K562 (cell line): ENCODE measurements around the gene DNAJB12. TPM values are rescaled to one million over a fixed set of nuclear protein-coding genes. Genes with fewer than 3 reads are reported as not detected.

Source experiments
- ADNP ChIP-seq: fragments of 200-800 bp; sonication (Bioruptor generic); IDR thresholded peaks from 2 replicates; pipeline ENCODE4 v1.6.1; 2016; ENCODE audit warnings: missing genetic modification characterization, missing compliant biosample characterization
- ATF1 ChIP-seq, 2 experiments: fragments of 450-650 bp in 1 of 2; IDR thresholded peaks; 2 replicates each; pipeline ENCODE4 v1.6.1; 2016; ENCODE audit warnings: missing compliant biosample characterization in 1 of 2, missing genetic modification characterization in 1 of 2
- ATF7 ChIP-seq: fragments of 450-650 bp; IDR thresholded peaks from 2 replicates; pipeline ENCODE4 v1.7.1; 2014; ENCODE audit warnings: mild to moderate bottlenecking, moderate library complexity
- CBFA2T3 ChIP-seq: fragments of 450-650 bp; IDR thresholded peaks from 2 replicates; pipeline ENCODE4 v1.6.1; 2017
- CBX8 ChIP-seq: fragments of 200-600 bp; sonication (generic); IDR thresholded peaks from 2 replicates; pipeline ENCODE4 v1.6.1; 2012; ENCODE audit warnings: borderline replicate concordance, mixed run types, low read depth, mild to moderate bottlenecking, moderate library complexity, mixed read lengths, low read length, control low read depth, inconsistent platforms; ENCODE audit not compliant: poor library complexity, severe bottlenecking; ENCODE audit errors: extremely low read depth
- CLOCK ChIP-seq: fragments of 250-450 bp; sonication (Bioruptor Pico); IDR thresholded peaks from 2 replicates; pipeline ENCODE4 v1.4.0; 2020; ENCODE audit warnings: mild to moderate bottlenecking, moderate library complexity, borderline replicate concordance
- DMBX1 ChIP-seq: fragments of 250-450 bp; sonication (Bioruptor Pico); IDR thresholded peaks from 2 replicates; pipeline ENCODE4 v1.8.0; 2022; ENCODE audit warnings: inconsistent platforms, mild to moderate bottlenecking, moderate library complexity, borderline replicate concordance
- E2F3 ChIP-seq: fragments of 250-450 bp; sonication (Bioruptor Pico); IDR thresholded peaks from 2 replicates; pipeline ENCODE4 v1.4.0; 2020; ENCODE audit warnings: mild to moderate bottlenecking
- ELF4 ChIP-seq: fragments of 450-650 bp; formaldehyde crosslinking; IDR thresholded peaks from 2 replicates; pipeline ENCODE4 v1.4.0; 2022; ENCODE audit warnings: missing genetic modification characterization
- ESRRB ChIP-seq: fragments of 250-450 bp; sonication (Bioruptor Pico); IDR thresholded peaks from 2 replicates; pipeline ENCODE4 v1.5.0; 2020; ENCODE audit warnings: mild to moderate bottlenecking, moderate library complexity, borderline replicate concordance
- ETV6 ChIP-seq, 3 experiments: fragments of 150-350 bp in 1 of 3; sonication (generic) in 1 of 3; formaldehyde crosslinking in 1 of 3; IDR thresholded peaks; 2 replicates each; pipeline versions ENCODE4 v1.6.1 to v1.8.0; 2014 to 2022; ENCODE audit warnings: borderline replicate concordance in 2 of 3, low read depth in 2 of 3, antibody characterized with exemption in 1 of 3, low read length in 1 of 3, mild to moderate bottlenecking in 1 of 3, missing genetic modification reagents in 1 of 3
- FUS ChIP-seq: fragments of 200-400 bp; formaldehyde crosslinking; optimal IDR thresholded peaks from 2 replicates; pipeline ENCODE3; 2017; ENCODE audit warnings: low read depth, low read length
- KLF6 ChIP-seq: fragments of 250-450 bp; sonication (Bioruptor Pico); IDR thresholded peaks from 2 replicates; pipeline ENCODE4 v1.4.0; 2020; ENCODE audit warnings: mild to moderate bottlenecking, moderate library complexity, borderline replicate concordance
- NFIC ChIP-seq: fragments of 450-650 bp; IDR thresholded peaks from 2 replicates; pipeline ENCODE4 v1.6.1; 2017; ENCODE audit warnings: mild to moderate bottlenecking, inconsistent platforms
- NFRKB ChIP-seq: fragments of 450-650 bp; IDR thresholded peaks from 2 replicates; pipeline ENCODE4 v1.6.1; 2016; ENCODE audit warnings: low read depth
- PATZ1 ChIP-seq: fragments of 250-450 bp; sonication (Bioruptor Pico); IDR thresholded peaks from 2 replicates; pipeline ENCODE4 v1.5.0; 2020; ENCODE audit warnings: mild to moderate bottlenecking, borderline replicate concordance
- POLR2H ChIP-seq: IDR thresholded peaks from 2 replicates; pipeline ENCODE4 v1.6.1; 2016; ENCODE audit warnings: missing genetic modification characterization, low read depth, mild to moderate bottlenecking, control low read depth, missing compliant biosample characterization, moderate library complexity
- RBM25 ChIP-seq: fragments of 200-400 bp; formaldehyde crosslinking; IDR thresholded peaks from 2 replicates; pipeline ENCODE4 v1.6.1; 2018; ENCODE audit warnings: low read length, low read depth, moderate library complexity; ENCODE audit not compliant: severe bottlenecking
- SMARCE1 ChIP-seq: fragments of 450-650 bp; IDR thresholded peaks from 2 replicates; pipeline ENCODE4 v1.7.1; 2016; ENCODE audit warnings: mild to moderate bottlenecking
- SP2 ChIP-seq: IDR thresholded peaks from 2 replicates; pipeline ENCODE4 v1.6.1; 2011; ENCODE audit warnings: mild to moderate bottlenecking, low read depth, low read length, moderate library complexity; ENCODE audit not compliant: poor library complexity, severe bottlenecking; ENCODE audit errors: extremely low read depth
- SUPT5H ChIP-seq: fragments of 450-650 bp; IDR thresholded peaks from 2 replicates; pipeline ENCODE4 v1.6.1; 2016
- ZNF584 ChIP-seq: fragments of 200-800 bp; sonication (Bioruptor generic); IDR thresholded peaks from 2 replicates; pipeline ENCODE4 v1.6.1; 2016; ENCODE audit warnings: low read depth, mild to moderate bottlenecking, missing genetic modification characterization, missing compliant biosample characterization
- ZNF695 ChIP-seq: fragments of 450-650 bp; formaldehyde crosslinking; IDR thresholded peaks from 2 replicates; pipeline ENCODE4 v1.4.0; 2020; ENCODE audit warnings: mild to moderate bottlenecking, moderate library complexity
- polyA plus RNA-seq, 8 experiments: library from polyadenylated mRNA; depleted of rRNA in 4 of 8; stranded (reverse) in 5 of 8; unstranded in 3 of 8; fragments of >200 nt; fragmentation: Nextera tagmentation in 2 of 8; fragmentation: Illumina TruSeq in 1 of 8; extraction: Ambion mirVana in 2 of 8; extraction: Trizol in 1 of 8; gene quantifications; 2 replicates each; pipeline versions ENCODE4 v1.2.1 to v1.2.3, GENCODE V29; 2011 to 2014; ENCODE audit warnings: inconsistent platforms in 1 of 8, missing spikeins in 1 of 8
- total RNA-seq, 7 experiments: library from RNA; depleted of rRNA in 6 of 7; stranded (reverse); fragments of >200 nt in 6 of 7; fragmentation: Illumina TruSeq in 2 of 7; extraction: Trizol in 2 of 7; gene quantifications; 2 replicates each; pipeline versions ENCODE4 v1.2.1 to v1.2.3, GENCODE V29; 2011 to 2021; ENCODE audit warnings: low replicate concordance in 1 of 7

The DNAJB12 gene
- total and polyA plus RNA-seq, 9 of the 15 experiments (the other 6 are each of a cell fraction or from before 2014, with no cell fraction given) = 3.5 to 31.5 (median 20.3) TPM

- peak; percentile 99 for TF ChIP-seq NFIC
- TF ChIP-seq DMBX1 (CRISPR knock-in tag) = peak; percentile 97
- TF ChIP-seq CBX8 = no peak
- peak; percentile 38; the same call in 1 of the 2 replicates for TF ChIP-seq SUPT5H
- TF ChIP-seq RBM25 = no peak
- no peak for TF ChIP-seq ESRRB (CRISPR knock-in tag)
- peak in 1 of 2 experiments; percentile 39; a peak in 1 of 4 replicates for TF ChIP-seq ETV6 (IDR thresholded peaks at IDR 0.05; ENCODE audit: borderline replicate concordance in 1 of 2, low read depth in 2 of 2, low read length in 1 of 2)
- TF ChIP-seq ETV6 (CRISPR knock-in tag; IDR thresholded peaks at IDR 0.05; ENCODE audit: borderline replicate concordance) = no peak
- TF ChIP-seq NFRKB = peak; percentile 83
- peak; percentile 80 for TF ChIP-seq CBFA2T3
- peak; percentile 58; the same call in 1 of the 2 replicates for TF ChIP-seq CLOCK (CRISPR knock-in tag)
- no peak for TF ChIP-seq ZNF695 (CRISPR knock-in tag)
- peak; percentile 66; the same call in 1 of the 2 replicates for TF ChIP-seq KLF6 (CRISPR knock-in tag)
- peak; percentile 81 for TF ChIP-seq ATF7
- no peak for TF ChIP-seq ATF1 (CRISPR knock-in tag; IDR thresholded peaks at IDR 0.05)
- peak; percentile 62 for TF ChIP-seq ATF1 (tag; IDR thresholded peaks at IDR 0.05)
- TF ChIP-seq ZNF584 = peak; percentile 75; the same call in 1 of the 2 replicates
- no peak for TF ChIP-seq ADNP
- peak; percentile 10; the same call in 1 of the 2 replicates for TF ChIP-seq E2F3
- TF ChIP-seq SP2 = no peak
- TF ChIP-seq FUS = no peak
- peak; percentile 41; the same call in 1 of the 2 replicates for TF ChIP-seq ELF4
- 0 out of 2 replicates have a peak, but pooled peaks have one; percentile 11 for TF ChIP-seq PATZ1 (CRISPR knock-in tag)
- TF ChIP-seq SMARCE1 = peak; percentile 96
- TF ChIP-seq POLR2H (tag) = peak; percentile 66
These were observed 46.3 kb downstream of the DNAJB12 start (continued) for GRCh38 chr10:72308320-72308987.
